IPS-18a (cell line): ENCODE data around the gene ARMC3.
"Not testable (repeated sequence)": the region's sequence is repeated elsewhere in the genome, so short reads cannot be mapped to it uniquely, and the experiment has no call there.

ENCODE experiments used
- H3K27ac ChIP-seq: one replicate; pipeline ENCODE4 v1.5.1; 2013; ENCODE audit warnings: low read length
- H3K27me3 ChIP-seq: one replicate; pipeline ENCODE4 v1.6.1; 2013; ENCODE audit warnings: mild to moderate bottlenecking, low read length; ENCODE audit not compliant: control insufficient read depth, insufficient read depth
- H3K36me3 ChIP-seq: one replicate; pipeline ENCODE4 v1.6.1; 2013; ENCODE audit warnings: low read depth, low read length; ENCODE audit not compliant: control insufficient read depth
- H3K4me1 ChIP-seq: one replicate; pipeline ENCODE4 v1.6.1; 2013; ENCODE audit warnings: low read depth, low read length; ENCODE audit not compliant: control insufficient read depth
- H3K4me3 ChIP-seq: one replicate; pipeline ENCODE4 v1.5.1; 2013; ENCODE audit warnings: low read length
- H3K9ac ChIP-seq: one replicate; pipeline ENCODE4 v1.6.1; 2013; ENCODE audit warnings: mild to moderate bottlenecking, low read length, moderate library complexity
- H3K9me3 ChIP-seq: one replicate; pipeline ENCODE4 v1.6.1; 2013; ENCODE audit warnings: low read depth, low read length; ENCODE audit not compliant: control insufficient read depth

ARMC3 gene

GRCh38 chr10:23069019-23069815, 141.4 kb downstream of the ARMC3 start:
- Histone ChIP-seq H3K36me3 (no peaks in the 10 kb centered on the region), H3K4me3 (no peak overlapping the region), H3K27ac (no peak overlapping the region), H3K4me1 (no peaks in the 10 kb centered on the region), H3K9ac (no peak overlapping the region), H3K9me3 (no peaks in the 10 kb centered on the region), H3K27me3 (no peaks in the 10 kb centered on the region)

GRCh38 chr10:23070092-23070912, 142.4 kb downstream of the ARMC3 start:
- not testable (repeated sequence) for H3K4me3 ChIP-seq, H3K9me3 ChIP-seq, H3K27me3 ChIP-seq, H3K4me1 ChIP-seq, H3K9ac ChIP-seq, H3K27ac ChIP-seq, H3K36me3 ChIP-seq

GRCh38 chr10:23070913-23071218, 143.0 kb downstream of the ARMC3 start:
- no peak overlapping the region for H3K4me3 ChIP-seq
- no peaks in the 10 kb centered on the region for H3K36me3 ChIP-seq
- H3K27me3 ChIP-seq, result no peaks in the 10 kb centered on the region
- no peaks in the 10 kb centered on the region for H3K9me3 ChIP-seq
- H3K27ac ChIP-seq, result no peak overlapping the region
- H3K4me1 ChIP-seq, result no peaks in the 10 kb centered on the region
- no peak overlapping the region for H3K9ac ChIP-seq

- not testable (repeated sequence) for H3K4me3 ChIP-seq, H3K9ac ChIP-seq, H3K36me3 ChIP-seq, H3K4me1 ChIP-seq, H3K9me3 ChIP-seq, H3K27me3 ChIP-seq, H3K27ac ChIP-seq
These were observed 144.7 kb downstream of the ARMC3 start for GRCh38 chr10:23072593-23072992.

- H3K27ac ChIP-seq, result no peak overlapping the region
- no peaks in the 10 kb centered on the region for H3K9me3 ChIP-seq
- no peak overlapping the region for H3K4me3 ChIP-seq
- no peaks in the 10 kb centered on the region for H3K27me3 ChIP-seq
- no peaks in the 10 kb centered on the region for H3K36me3 ChIP-seq
- no peaks in the 10 kb centered on the region for H3K4me1 ChIP-seq
- H3K9ac ChIP-seq, result no peak overlapping the region
These were observed 145.7 kb downstream of the ARMC3 start for GRCh38 chr10:23073527-23073926.

GRCh38 chr10:23075672-23076071, 147.8 kb downstream of the ARMC3 start:
- no peaks in the 10 kb centered on the region for H3K9me3 ChIP-seq
- H3K27ac ChIP-seq, result no peak overlapping the region
- H3K9ac ChIP-seq, result no peak overlapping the region
- H3K4me3 ChIP-seq, result no peak overlapping the region
- no peaks in the 10 kb centered on the region for H3K27me3 ChIP-seq
- no peaks in the 10 kb centered on the region for H3K36me3 ChIP-seq
- no peaks in the 10 kb centered on the region for H3K4me1 ChIP-seq

GRCh38 chr10:23078114-23078513, 150.3 kb downstream of the ARMC3 start:
- H3K4me3 ChIP-seq, result no peak overlapping the region
- no peaks in the 10 kb centered on the region for H3K4me1 ChIP-seq
- H3K9me3 ChIP-seq, result no peaks in the 10 kb centered on the region
- H3K27me3 ChIP-seq, result no peaks in the 10 kb centered on the region
- H3K36me3 ChIP-seq, result no peaks in the 10 kb centered on the region
- H3K9ac ChIP-seq, result no peak overlapping the region
- no peak overlapping the region for H3K27ac ChIP-seq

GRCh38 chr10:23079700-23080099, 151.8 kb downstream of the ARMC3 start:
- Histone ChIP-seq H3K9me3 (no peaks in the 10 kb centered on the region), H3K4me3 (no peak overlapping the region), H3K27ac (no peak overlapping the region), H3K36me3 (no peaks in the 10 kb centered on the region), H3K4me1 (no peaks in the 10 kb centered on the region), H3K27me3 (no peaks in the 10 kb centered on the region), H3K9ac (no peak overlapping the region)

- H3K36me3 ChIP-seq, result no peaks in the 10 kb centered on the region
- H3K9ac ChIP-seq, result no peak overlapping the region
- H3K27me3 ChIP-seq, result no peaks in the 10 kb centered on the region
- no peaks in the 10 kb centered on the region for H3K4me1 ChIP-seq
- no peaks in the 10 kb centered on the region for H3K9me3 ChIP-seq
- H3K27ac ChIP-seq, result no peak overlapping the region
- no peak overlapping the region for H3K4me3 ChIP-seq
These were observed 152.4 kb downstream of the ARMC3 start for GRCh38 chr10:23080262-23080661.

- Histone ChIP-seq H3K27ac (no peak overlapping the region), H3K36me3 (no peaks in the 10 kb centered on the region), H3K27me3 (no peaks in the 10 kb centered on the region), H3K4me1 (no peaks in the 10 kb centered on the region), H3K9me3 (no peaks in the 10 kb centered on the region), H3K9ac (no peak overlapping the region), H3K4me3 (no peak overlapping the region)
These were observed 153.4 kb downstream of the ARMC3 start for GRCh38 chr10:23081221-23081750.

GRCh38 chr10:23081891-23082290, 154.0 kb downstream of the ARMC3 start:
- Histone ChIP-seq H3K4me3 (no peak overlapping the region), H3K27me3 (no peaks in the 10 kb centered on the region), H3K36me3 (no peaks in the 10 kb centered on the region), H3K9me3 (no peaks in the 10 kb centered on the region), H3K27ac (no peak overlapping the region), H3K4me1 (no peaks in the 10 kb centered on the region), H3K9ac (no peak overlapping the region)
